GM12891 (cell line): ENCODE measurements around the gene TRPC4AP.

Experiments
- PAX5 ChIP-seq: IDR thresholded peaks from 2 replicates; pipeline ENCODE4 v1.6.1; 2011; ENCODE audit warnings: low read length, moderate library complexity, mild to moderate bottlenecking; ENCODE audit not compliant: insufficient read depth, severe bottlenecking
- POLR2A ChIP-seq: IDR thresholded peaks from 2 replicates; pipeline ENCODE4 v1.6.1; 2011; ENCODE audit warnings: low read depth, low read length, control low read depth
- POLR2AphosphoS5 ChIP-seq: IDR thresholded peaks from 2 replicates; pipeline ENCODE4 v1.6.1; 2011; ENCODE audit warnings: low read depth, low read length, control low read depth
- POU2F2 ChIP-seq: IDR thresholded peaks from 2 replicates; pipeline ENCODE4 v1.6.1; 2011; ENCODE audit warnings: low read depth, mild to moderate bottlenecking, control low read depth, low read length, moderate library complexity

DNA sequence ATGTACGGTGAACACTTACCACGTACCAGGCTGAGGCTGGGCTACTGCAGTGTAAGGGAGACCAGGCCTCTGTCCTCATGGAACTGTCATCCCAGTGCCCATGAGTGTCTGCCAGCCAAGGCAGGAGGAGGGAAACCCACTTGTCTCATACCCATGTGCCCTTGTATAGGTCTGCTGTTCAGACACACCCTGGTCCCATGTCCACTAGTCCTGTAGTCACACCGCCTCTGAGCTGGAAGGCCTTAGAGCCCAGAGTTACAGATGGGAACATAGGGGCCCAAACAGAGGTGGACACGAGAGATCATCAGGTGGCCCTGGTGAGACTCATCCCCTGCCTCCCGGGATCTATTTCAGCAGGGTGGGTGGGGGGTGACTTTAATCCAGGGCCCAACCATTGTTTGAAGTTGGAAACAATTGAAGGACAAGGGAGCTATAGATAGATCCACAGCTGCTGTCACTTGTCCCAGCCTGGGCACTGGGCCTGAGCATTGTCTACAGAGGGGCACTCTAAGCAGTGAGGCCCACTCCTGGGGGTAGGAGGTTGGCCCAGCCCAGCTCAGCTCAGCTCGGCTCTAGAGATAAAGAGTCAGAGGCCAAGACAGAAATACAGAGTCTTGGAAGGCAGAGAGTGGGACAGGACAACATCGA lies 122.3 kb downstream of the TRPC4AP start:
- TF ChIP-seq POLR2AphosphoS5 (no peak), POU2F2 (no peak), POLR2A (no peak), PAX5 (no peak)
